HG03066 (cell line): ENCODE measurements around the gene CTTNBP2.

ENCODE experiments used
- ATAC-seq: cut with Tn5 transposase; IDR thresholded peaks from one replicate; pipeline ENCODE4 v1.9.1; 2021; ENCODE audit warnings: low read depth; ENCODE audit not compliant: unreplicated experiment

CTTNBP2 gene

DNA sequence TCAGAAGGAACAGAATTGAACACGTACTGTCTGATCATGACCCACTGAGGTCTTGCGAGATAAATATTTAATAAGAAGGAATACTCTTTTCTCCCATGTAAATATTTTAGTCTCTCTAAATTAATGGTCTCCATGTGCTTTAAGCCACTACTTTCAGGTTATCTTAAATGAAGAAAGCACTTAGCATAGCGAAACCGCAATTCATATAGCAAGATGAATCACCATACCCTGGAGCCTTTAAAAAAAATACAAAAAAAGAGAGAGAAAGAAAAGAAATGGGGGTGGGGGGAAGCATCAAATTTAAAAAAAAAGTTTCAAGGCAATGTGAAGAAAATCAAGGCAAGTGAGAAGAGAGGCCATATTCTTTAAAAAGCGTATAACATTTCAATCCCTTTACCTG is 82.5 kb downstream of the CTTNBP2 start:
- no peak for ATAC-seq

DNA sequence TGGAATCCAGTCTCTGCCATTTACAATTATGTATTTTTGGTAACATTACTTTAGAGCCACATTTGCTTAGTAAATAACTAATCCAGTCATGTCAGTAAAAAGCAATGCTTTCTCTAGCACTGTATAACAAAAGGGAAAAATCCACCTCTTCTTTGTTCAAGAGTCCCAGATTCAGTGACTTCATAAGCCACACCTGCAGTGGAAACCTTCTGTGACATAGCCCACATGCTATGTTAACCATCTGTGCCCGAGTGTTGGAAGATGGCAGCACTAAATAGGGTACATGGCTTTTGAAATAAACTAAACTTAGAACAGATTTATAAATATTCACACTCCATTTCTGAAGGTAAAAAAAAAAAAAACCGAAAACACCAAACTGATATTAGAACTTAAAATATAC is 83.0 kb downstream of the CTTNBP2 start:
- ATAC-seq = no peak

DNA sequence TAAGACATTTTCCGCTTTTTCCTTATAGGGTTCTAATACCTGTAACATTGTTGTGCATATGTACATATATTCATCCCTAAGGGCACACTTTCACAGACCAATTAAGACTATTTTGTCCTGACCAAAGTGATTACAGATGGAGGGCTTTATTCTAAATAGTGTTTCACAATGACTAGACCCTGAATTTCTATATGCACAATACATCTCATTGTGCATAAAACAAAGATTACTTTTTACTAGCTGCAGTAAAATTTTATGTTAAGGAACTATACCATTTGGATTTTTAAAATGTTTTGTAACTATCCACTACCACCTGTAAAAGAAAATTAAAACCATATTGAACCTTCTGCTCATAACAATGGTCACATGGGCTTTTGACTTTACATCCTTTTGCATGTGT is 87.8 kb downstream of the CTTNBP2 start:
- no peak for ATAC-seq

DNA sequence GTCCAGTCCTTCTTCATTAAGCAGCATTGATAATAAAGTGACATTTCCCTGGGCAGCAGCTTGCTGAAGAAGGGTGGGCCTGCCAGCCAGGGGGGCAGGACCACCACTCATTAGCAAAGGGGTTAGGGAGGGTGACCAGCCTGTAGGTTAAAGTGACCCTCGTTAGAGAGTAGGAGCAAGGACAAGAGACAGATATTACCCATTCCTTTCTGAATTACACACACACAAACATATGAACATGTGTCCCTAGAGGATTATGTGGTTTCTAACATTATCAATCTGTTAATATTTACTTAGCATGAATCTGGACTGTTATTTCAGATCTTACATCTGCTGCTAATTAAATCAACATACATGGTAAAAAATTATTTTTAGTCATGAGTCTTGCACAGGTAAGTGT is 88.9 kb downstream of the CTTNBP2 start:
- no peak for ATAC-seq

DNA sequence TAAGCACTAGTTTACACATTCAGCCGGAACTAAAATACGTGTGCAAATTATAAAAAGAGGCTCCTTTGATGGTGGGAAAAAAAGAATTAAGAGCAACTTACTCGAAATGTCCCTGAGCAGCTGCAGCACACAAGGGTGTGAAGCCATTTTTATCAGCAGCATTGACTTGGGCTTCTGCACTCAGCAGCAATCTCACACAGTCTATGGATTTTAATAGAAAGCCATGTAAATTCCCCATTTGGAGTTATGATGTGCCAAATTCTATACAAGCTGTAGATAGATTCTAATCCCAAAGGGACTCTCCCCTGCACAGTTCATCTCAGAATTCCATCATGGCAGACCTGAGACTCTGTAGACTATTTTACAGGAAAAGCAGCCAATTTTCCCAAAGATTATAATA is 90.5 kb downstream of the CTTNBP2 start:
- no peak for ATAC-seq

DNA sequence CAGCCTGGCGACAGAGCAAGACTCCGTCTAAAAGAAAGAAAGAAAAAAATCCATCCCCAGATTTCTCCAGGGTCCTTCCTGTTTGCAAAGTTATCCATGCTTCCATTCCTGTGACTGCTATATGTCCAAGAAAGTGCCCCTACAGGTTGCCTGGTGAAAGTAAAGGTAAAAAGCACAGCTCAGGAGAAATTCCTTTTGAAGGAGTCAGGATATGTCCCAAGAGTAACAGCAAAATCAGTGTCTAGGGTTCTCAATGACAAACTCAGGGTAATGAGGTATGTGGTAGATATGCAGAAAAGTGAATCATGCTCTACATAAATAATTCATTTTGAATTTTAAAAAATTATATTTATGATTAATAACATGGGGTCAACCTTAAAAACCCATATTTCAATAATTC is 91.5 kb downstream of the CTTNBP2 start:
- no peak for ATAC-seq

DNA sequence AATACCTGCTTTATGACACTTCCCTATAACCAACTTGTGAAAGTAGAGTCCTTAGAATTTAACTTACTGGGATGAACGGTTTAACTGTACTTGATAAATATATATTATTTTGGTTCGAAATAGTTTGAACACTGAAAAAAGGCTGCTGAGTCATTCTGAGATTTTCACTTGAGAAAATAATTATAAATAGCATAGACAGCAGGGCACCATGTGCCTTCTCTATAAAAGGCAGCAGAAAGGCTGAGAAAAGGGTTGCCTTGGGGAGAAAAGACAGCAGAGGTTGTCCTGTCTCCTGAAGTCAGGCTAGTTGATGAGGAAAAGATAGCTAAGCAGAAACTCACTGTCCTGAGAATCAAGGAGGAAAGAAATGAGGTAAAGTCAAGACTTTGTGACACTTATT is 92.4 kb downstream of the CTTNBP2 start:
- peak; percentile 80 for ATAC-seq

DNA sequence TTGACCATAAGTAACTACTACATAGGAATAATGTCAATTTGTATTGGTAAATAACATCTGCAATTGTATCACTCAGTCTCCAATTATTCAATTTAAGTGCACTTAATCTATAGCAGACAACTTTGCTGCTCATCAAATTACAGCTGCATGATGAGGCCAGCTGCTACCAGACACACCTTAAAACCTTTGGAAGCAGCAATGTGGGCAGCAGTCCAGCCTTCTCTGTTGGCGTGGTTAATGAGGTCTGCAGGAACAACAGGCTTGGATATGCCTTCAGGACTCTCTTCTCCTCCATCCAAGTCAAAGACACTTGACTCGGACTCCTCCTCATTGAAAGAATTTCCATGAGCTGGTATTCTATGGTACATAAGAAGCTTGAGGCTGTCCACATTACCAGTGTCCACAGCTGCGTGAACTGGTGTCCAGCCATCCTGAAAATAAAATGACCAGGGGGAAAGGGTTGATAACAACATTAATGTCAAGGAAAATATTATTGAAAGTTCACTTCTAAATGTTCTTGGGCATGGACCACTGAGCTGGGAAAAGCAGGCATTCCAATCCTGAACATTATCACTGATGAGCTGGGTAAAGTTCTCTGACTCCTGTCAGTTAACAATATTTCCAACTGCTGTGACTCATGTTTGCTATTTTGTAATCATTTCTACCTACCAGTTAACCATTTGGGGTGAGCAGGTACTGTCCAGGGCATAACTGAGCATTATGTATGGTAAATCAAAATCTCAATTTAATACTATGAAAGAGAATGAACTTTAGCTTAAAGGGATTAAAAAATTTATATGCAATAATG is 95.7 kb downstream of the CTTNBP2 start:
- no peak for ATAC-seq

DNA sequence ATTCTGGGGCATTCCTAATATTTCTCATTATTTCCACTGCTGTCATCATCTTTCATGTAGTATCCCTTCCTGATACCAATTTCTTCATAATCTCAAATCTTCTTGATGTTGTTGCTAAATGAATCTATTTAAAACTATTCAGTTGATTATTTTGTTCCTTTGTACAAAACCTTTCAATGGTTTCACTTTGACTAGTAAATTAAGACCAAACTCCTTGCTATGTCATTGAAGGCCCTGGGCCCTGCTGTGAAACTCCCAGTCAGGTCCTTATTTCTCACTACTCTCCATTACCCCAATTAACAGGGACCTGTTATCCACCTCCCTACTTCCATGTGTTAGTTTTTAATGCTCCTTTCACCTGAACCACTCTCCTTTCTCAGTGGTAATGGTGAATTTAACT is 97.0 kb downstream of the CTTNBP2 start:
- no peak for ATAC-seq

DNA sequence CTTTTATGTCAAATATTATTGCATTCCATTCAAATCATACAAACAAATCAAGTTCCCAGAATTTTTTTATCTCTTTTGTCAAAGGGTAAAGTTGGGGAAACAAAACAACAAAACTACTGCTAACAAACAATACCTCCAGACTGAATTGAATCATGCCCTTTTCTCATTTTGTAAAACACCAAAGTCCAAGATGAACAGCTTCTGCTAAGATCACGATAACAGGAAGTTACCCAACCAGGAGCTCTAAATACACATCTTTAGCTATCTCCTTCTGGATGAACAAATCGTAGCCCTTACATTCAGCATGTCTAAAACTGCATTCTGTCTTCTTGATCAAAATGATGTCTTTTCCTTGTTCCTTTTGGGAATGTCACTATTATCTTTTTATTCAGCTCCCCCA is 97.4 kb downstream of the CTTNBP2 start:
- no peak for ATAC-seq

DNA sequence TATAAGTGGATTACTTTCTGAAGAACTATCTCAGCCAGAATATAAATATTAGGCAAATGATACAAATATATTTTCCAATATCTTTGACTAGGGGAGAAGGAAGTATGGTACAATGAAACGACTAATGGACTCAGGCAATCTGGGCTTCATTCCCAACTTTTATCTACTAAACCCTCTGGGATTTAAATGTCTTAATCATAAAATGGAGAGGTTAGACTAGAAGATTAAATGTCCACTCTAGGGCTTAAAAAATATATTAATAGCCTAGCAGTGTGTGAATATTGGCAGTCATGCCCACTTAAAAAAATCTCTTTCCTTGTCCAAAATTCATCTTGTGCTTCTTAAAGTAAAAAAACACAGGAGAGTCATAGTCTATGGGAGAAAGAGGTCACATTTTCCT is 98.3 kb downstream of the CTTNBP2 start:
- ATAC-seq = no peak

DNA sequence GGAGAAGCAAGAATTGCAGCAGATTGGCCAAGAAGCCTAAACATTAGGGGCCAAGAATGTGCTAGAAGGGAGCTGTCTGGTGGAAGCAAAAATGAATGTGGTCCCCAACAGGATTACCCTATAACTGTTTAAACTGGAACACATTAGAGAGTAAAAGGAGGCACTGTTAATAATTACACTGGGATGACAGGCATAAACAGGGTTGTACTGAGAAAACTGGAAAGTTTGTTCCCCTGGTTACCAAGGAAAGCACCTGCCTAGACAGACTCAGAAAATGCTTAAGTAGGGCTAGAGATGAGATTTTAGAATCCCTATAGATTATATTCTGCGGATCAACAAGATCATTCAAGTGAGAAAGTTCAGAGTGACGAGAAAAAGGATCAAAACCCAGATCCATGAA is 100.8 kb downstream of the CTTNBP2 start:
- no peak for ATAC-seq

DNA sequence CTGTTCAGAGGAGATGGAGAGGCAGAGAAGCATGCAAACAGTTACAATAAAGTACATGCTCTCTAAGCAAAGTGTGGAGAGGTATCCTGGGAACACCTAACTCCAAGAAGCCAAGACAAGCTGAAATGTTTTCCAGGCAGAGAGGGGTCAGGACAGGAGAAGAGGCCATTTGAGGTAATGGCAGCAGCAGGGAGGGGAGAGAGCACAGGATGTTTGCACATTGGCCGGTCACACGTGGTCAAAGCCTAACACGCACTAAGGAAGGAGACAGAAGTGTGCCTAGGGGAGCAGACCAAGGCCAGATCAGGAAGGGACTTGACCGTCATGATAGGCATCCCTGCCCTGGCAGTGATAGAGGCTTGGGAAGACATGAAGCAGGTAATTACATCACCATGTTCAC is 101.5 kb downstream of the CTTNBP2 start:
- ATAC-seq = no peak

DNA sequence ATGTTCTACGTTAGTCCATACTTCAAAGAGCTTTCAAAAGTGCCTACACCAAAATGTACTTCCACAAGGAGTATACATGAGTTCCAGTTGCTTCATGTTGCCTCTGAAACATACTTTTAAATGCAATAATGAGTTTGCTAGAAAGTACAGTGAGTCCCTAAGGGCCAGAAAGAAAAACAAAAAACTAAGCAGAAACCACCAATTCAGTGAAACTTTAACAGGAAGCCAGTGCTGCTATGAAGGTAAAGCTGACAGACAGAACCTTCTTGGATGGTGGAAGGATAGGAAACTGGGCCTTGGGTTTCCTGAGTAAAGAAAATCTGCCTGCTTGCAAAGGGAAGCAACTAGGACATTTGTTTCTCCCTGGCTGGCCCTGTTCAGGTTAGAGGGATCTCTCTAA is 104.2 kb downstream of the CTTNBP2 start:
- ATAC-seq = peak; percentile 51

DNA sequence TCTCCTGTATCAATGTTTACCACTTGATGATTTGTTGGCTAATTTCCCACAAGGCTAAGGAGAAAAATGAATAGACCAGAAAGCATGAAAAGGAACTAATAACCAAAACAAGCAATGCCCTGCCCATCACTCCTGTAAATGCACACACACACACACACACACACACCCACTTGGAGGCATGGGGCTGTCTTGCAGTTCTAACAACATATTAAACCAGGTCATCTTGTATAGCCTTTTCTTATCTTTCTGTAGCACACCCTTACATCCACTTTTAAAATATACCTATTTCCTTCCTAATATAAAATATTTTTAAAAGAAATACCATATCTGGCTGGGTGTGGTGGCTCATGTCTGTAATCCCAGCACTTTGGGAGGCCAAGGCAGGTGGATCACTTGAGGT is 105.3 kb downstream of the CTTNBP2 start:
- ATAC-seq = no peak

DNA sequence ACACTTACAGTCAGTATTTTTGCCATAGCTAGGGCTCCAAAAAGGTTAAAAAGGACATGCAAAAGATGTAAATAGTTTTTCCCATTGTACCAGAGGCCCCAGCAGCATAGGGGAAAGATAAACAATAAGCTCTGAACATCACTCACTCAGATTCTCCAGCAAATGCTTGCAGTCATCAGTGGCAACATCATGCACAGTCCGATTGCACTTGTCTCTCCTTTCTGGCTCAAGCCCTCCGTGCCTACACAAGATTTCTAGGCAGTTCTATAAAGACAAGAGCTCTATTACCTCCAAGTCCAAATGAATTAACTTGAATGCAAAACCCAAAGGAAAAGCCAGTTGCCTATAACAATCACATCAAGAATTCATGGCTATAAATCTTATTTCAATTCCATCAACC is 106.3 kb downstream of the CTTNBP2 start:
- ATAC-seq = no peak

DNA sequence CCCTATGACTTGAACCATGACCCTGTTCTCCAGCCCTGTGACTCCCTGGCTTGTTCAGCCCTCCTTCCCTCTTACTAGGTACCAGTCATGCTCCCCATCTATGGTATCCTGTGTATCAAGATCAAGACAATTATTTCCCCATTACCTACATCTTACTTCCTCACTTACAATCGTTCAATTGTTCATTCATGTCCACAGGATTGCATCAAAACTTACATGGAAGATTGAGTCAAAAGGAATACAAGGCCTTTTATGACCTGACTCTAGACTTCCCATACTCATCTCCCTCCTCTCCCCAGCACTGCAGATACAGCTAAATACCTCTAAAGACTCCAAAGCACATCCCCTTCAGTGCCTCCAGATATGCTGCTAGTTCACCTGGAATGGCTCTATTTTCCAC is 109.2 kb downstream of the CTTNBP2 start:
- ATAC-seq = no peak

DNA sequence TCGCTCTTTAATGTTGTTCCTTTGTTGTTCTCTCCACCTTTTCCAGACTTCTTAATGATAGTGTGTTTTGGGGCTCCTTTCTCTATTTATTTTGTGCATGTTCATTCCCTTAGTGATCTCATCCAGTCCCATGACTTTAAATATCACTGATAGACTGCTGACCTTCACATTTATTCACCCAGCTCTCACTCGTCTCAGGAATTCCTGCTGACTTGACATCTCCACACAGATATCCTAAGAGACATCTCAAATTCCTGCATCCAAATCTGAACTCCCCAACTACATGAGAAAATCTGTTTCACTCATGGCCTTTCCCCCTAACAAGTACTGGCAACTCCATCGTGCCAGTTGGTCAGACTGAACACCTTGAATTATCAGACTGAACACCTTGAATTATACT is 111.2 kb downstream of the CTTNBP2 start:
- ATAC-seq = no peak

DNA sequence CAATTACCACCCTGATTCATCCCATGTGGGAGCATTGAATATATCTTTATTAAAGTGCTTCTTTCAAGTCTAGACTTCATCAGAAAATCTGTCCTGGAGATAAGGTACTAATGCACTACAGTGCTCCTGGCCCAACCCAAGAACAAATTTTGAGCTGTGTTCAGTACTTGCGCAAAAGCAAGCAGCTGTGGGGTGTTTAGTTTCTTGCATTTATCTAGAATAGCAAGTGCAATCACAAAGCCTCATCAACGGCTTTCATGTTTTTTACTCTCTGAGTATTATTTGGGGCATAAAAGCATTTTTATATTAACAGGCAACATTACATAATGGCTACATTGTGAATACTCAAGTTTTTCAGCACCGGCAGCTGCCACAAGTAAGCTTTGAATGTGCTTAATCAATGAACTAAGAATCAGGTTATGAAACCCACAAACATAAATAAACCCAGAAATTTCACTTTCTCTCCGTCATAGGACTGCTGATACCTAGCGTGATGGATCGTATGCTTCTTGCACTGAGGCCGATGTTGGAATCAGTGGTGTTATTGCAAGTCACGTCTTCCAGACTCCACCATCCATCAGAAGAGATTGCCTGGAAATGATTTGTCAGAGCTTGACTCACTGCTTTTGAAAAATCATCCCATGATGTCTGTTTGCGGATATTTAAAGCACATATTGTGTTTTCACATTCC is 113.1 kb downstream of the CTTNBP2 start:
- ATAC-seq = no peak

DNA sequence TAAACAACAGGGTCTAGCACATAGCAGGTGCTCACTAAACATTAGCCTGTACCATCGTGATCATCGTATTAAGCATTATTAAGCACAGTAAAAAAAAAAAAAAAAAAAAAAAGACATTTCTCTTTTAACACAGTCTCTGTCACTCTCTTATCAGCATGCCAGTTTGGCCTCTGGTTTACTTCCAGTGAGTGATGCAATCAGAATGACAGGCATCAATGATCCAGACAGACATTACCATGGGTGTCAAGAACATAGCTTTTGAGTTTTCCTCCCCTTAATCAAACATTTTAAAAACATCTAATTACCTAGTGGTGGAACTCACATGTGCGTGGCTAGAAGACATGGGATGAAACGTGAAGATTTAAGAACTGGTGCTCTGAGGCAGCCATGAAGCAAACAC is 115.8 kb downstream of the CTTNBP2 start:
- no peak for ATAC-seq

DNA sequence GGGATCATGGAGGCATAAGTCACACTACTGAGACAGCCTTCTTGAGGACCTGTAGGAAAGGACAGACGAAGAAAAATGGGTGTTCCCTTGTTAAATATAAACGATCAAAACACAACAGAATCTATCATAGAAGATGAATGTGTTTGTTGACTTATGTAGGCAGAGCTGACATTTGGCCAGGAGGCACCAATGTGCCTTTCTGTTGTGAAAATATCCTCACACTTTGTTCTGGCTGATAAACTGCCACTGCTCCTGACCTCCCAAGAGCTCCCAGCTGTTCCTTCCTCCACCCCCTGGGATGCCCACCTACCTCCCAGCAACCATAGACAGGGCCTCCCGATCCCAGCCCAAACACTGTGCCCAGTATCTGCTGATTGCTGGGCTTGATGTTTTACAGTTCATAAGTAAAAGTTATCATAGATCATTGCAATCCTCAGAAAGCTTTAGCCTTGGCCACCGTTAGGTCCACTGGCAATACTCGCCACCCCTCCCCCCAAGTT is 116.6 kb downstream of the CTTNBP2 start:
- ATAC-seq = no peak

DNA sequence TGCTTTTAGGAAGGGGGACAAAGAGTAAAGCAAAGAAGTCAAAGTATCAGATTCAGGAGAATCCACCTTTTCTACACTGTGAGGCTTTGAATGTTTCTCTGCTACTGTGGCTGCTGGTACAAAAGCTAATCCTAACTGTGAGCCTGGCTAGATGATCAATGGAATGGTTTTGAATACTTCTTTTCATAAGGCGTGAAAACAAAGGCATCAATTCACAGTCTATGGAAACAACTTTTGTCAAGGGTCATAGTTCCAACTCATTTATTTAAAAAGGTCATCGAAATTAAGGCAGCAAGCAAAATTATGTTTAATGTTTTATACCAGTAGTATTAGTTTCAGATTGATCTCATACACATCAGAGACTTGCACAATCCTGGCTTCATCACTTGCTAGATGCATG is 118.1 kb downstream of the CTTNBP2 start:
- no peak for ATAC-seq
